GM18870 (cell line): ENCODE measurements around the gene PPIB.
"Not testable (repeated sequence)": the region's sequence is repeated elsewhere in the genome, so short reads cannot be mapped to it uniquely, and the experiment has no call there.

Source experiments
- ATAC-seq: cut with Tn5 transposase; IDR thresholded peaks from one replicate; pipeline ENCODE4 v1.9.1; 2021; ENCODE audit warnings: moderate library complexity; ENCODE audit not compliant: unreplicated experiment

Gene PPIB

GRCh38 chr15:64141798-64142512 is 20.9 kb downstream of the PPIB start:
- ATAC-seq = no peak

- no peak for ATAC-seq
Observed at GRCh38 chr15:64138331-64138941, 24.4 kb downstream of the PPIB start.

- ATAC-seq = no peak
Observed at GRCh38 chr15:64137226-64137833, 25.5 kb downstream of the PPIB start.

- ATAC-seq = no peak
Observed at GRCh38 chr15:64136347-64136746, 26.5 kb downstream of the PPIB start.

- no peak for ATAC-seq
Observed at GRCh38 chr15:64134345-64134829, 28.4 kb downstream of the PPIB start.

GRCh38 chr15:64133623-64134344 is 29.0 kb downstream of the PPIB start:
- ATAC-seq = no peak

- ATAC-seq = no peak
Observed at GRCh38 chr15:64132217-64132616, 30.6 kb downstream of the PPIB start.

GRCh38 chr15:64131547-64131946 is 31.3 kb downstream of the PPIB start:
- ATAC-seq = no peak

GRCh38 chr15:64130159-64130558 is 32.7 kb downstream of the PPIB start:
- ATAC-seq = no peak

- no peak for ATAC-seq
Observed at GRCh38 chr15:64127521-64128270, 35.1 kb downstream of the PPIB start.

- ATAC-seq = no peak
Observed at GRCh38 chr15:64125978-64126377, 36.8 kb downstream of the PPIB start.

GRCh38 chr15:64122936-64123351 is 39.9 kb downstream of the PPIB start:
- no peak for ATAC-seq

- no peak for ATAC-seq
Observed at GRCh38 chr15:64122444-64122843, 40.4 kb downstream of the PPIB start.

GRCh38 chr15:64121614-64122013 is 41.2 kb downstream of the PPIB start:
- ATAC-seq = no peak

GRCh38 chr15:64120322-64120721 is 42.5 kb downstream of the PPIB start:
- not testable (repeated sequence) for ATAC-seq

- ATAC-seq = no peak
Observed at GRCh38 chr15:64117759-64118487, 44.9 kb downstream of the PPIB start.

- ATAC-seq = no peak
Observed at GRCh38 chr15:64112904-64113303, 49.9 kb downstream of the PPIB start.

GRCh38 chr15:64112073-64112772 is 50.6 kb downstream of the PPIB start:
- ATAC-seq = no peak

- no peak for ATAC-seq
Observed at GRCh38 chr15:64111679-64112050, 51.2 kb downstream of the PPIB start.
